HG03097 (cell line): ENCODE measurements around the gene NPR2.
A peak's percentile ranks its signal among the peaks of the same experiment; 100 is the strongest.

Source experiments
- ATAC-seq: cut with Tn5 transposase; IDR thresholded peaks from one replicate; pipeline ENCODE4 v1.9.1; 2021; ENCODE audit not compliant: unreplicated experiment, low FRiP score

NPR2 gene

DNA sequence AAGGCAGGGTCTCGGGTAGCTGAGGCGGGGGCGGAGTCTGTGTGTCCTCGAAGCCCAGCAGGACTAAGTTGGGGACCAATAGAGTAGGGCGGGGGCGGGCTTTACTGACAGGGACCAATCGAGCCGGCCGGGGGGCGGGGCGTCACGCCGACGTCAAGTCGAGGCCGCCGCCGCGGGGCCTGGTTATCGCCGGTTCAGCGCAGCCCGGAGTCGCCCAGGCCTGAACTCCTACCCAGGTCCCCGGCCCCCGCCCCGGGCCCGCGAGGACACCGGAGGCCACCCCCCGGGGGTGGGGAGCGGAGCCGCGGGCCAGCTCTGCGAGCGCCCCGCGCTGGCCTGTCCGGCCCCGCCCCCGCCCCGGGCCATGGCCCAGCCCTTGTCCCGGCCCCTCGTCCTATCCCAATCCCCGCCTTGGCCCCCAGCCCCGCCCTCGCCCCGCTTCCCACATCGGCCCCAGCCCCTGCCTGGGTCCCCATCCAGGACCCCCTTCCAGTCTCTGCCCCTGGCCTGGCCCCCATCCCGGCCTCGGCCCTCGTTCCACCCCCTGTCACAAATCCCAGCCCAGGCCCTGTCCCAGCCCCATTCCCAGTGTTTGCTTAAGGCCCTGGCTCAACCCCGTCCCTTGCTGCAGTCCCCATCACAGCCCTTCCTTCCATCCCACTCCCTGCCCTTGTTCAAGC is 37.8 kb downstream of the NPR2 start, which contains the start of gene TMEM8B:
TMEM8B (plus strand) TSS at position 145 of the 680 bp plus-strand sequence; CDS start at position 365, 220 bp downstream.
- peak; percentile 57 for ATAC-seq

- no peak for ATAC-seq
Measured at GRCh38 chr9:35829764-35830096, 38.3 kb downstream of the NPR2 start.

DNA sequence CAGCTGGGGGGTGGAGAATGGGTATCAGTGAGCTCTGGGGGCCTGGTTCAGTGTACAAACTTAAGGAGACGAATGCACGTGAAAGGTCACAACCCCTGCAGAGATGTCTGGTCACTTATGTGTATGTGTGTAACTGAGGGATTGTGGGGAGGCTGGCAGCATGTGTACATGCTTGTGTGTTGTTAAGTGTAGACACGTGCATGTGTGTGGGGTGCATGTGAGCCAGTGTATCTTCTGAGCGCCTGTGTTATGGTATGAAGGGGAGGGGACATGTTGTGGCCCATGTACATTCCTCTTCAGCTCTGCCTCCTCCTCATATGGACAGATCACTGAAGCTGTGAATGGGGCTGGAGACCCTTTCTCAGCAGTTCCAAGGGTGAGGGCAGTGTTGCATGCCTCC is 39.6 kb downstream of the NPR2 start:
- ATAC-seq = no peak

- ATAC-seq = no peak
Measured at GRCh38 chr9:35832814-35833213, 41.4 kb downstream of the NPR2 start.

DNA sequence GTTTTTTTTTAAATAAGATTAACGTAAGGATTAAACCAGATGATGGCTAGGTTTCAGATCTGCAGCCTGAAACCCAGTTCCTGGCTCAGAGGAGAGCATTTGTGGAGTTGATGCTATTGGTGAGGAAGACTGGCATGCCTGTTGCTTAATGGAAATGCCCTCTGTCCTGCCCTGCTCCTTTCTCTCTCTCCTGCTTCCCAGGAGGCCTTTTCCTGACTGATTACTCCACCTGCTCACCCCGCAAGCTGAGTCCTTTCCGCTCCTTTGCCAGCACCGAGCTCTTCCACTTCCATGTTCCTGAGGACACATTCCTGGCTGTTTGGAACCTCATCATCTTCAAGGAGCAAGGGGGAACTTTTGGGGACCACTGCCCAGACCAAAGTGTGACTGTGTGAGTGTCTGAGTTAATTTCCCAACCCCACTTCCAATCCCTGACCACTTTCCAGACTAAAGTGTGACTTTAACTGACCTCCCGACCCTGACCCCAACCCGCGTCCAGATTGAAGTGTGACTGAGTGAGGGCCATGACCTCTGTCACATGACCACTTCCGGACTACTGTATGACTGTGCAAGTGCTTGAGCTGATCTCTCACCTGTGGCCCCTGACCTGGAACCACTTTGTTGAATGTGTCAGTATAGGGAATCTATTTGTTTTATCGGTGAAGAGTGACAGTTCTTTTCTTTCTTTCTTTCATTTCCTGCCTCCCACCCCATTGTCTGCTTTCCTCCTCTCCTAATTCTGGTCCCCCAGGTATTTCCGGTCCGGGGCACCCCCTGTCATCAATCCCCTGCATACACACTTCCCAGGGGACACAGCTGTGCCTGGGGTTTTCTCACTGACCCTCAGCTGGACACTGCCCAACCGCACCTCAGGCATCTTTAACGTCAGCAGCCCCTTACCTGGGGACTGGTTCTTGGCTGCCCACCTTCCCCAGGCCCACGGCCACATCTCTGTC is 43.1 kb downstream of the NPR2 start:
- no peak for ATAC-seq

DNA sequence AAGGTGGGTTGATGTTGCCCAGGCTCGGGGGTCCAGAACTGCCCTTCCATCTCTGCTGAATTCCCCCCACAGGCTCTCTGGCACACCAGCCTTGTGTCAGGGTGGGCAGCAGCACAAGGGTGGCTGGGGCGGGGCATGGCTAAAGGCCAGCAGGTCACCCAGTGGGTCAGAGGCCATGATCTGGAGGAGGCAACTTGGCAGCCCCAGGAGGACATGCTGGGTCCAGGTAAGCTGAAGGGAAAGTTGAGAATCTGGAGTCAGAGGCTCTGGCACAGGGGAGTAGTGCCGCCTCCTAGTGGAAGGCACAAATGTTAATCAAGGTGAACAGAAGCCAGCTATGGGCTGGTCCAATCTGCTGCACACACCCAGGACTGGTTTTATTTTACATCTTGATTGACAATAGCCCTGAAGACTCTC is 43.8 kb downstream of the NPR2 start:
- ATAC-seq = no peak

GRCh38 chr9:35835766-35836165 is 44.4 kb downstream of the NPR2 start:
- no peak for ATAC-seq

GRCh38 chr9:35836595-35836994 is 45.2 kb downstream of the NPR2 start:
- no peak for ATAC-seq

DNA sequence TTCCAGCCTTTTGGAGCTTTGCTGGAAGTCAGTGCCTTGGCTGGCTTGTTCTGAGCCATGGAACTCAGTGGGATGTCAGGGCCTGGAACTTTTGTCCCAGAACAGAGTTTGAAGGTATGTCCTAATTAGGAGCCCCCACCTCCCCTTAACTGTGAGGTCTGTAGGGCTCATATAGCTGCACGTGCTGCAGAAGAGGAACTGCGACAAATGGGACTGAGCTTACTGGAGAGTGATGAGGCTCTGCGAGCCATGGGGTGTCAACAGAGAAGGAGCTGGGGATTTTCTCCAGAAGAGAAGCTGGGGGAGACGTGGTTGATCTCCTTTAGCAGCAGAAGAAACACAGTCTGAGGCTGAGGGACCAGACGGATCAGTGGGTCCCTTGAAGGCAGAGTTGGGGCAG is 48.5 kb downstream of the NPR2 start:
- no peak for ATAC-seq

DNA sequence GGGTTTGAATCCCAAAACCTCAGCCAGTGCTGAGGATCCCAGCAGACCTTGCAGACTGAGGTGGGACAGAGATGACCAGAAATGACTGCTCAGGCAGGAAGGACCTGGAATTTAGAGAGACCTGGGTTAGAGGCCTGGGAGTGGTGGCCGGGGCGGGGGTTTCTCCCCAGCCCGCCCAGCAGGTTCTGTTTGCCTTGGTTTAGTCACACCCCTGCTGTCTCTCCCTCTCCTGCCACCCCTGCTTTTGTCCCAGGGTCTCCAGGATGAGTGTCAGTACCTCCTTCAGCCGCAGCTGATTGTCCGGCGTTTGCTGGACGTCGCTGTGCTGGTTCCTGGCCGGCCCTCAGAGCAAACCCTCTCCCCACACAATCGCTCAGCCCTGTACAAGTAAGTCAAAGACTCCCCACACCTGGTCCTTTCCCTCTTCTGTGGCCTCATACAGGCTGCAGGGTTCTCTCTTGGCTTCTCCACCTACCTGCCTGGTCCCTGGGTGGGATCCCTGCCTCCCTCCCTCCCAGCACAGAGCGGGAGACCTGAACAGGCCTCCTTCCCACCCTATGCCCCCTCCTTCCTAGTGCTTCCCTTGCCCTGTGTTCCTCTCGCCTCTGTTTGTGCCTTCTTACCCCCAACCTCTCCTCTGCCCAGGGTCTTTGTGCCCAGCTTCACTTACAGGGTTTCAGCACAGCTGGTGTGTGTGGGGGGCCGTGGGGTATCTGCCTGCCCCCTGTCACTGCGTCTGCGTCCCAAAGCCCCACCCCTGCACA is 49.7 kb downstream of the NPR2 start:
- ATAC-seq = no peak

GRCh38 chr9:35841645-35841900 is 50.2 kb downstream of the NPR2 start:
- ATAC-seq = no peak

DNA sequence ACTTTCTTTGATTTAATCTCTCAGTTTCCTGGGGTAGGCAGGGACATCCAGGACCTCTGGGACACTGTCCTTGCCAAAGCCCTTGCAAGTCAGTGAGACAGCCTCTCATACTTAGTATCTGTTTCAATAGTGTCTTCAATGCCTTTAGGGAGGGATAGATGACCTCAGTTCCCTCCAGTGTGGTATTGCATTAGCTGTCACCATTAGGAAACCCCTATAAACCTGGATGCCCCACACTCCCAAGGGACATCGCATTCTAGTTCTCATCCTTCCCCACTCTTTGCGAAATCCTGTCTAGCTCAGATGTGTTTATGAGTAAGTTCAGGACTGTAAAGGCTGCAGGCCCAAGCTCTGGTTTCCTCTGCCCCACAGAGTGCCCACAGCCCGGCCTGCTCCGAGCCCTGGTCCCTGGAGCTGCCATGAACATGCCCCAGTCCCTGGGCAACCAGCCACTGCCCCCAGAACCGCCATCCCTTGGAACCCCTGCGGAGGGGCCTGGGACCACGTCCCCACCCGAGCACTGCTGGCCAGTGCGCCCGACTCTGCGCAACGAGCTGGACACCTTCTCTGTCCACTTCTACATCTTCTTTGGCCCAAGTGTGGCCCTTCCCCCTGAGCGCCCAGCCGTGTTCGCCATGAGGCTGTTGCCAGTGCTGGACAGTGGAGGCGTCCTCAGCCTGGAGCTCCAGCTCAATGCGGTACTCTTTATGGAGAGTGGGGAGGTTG is 50.8 kb downstream of the NPR2 start:
- ATAC-seq = no peak

- ATAC-seq = peak; percentile 40
Measured at GRCh38 chr9:35842795-35843194, 51.4 kb downstream of the NPR2 start.

DNA sequence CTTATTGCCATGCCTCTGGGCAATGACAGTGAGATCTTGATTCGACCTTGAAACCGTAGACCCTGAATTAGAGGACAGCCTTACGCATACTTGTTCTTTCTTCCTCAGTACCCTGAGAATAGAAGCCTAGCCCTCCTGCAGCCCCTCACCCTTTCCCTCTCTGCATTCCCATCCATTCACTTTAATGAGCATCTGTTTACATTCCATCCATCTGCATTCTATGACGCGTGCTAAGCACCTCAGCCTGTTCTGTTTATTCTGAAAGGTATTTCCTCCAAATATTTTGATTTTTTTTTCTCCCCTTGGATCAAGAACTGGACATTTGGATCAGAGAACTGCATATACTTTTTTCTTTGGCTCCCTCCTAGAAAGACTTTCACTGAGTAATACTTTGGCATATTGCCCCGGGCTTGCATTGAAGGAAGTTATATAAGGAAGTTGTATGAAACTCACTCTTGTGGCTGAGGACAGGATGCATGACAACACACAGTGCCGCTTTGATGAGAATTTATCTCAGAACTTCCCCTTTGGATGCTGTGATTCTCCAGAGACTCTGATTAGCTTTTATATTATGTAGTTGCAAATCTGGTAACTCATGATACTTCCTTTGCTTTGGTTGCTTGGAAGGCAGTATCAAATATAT is 53.4 kb downstream of the NPR2 start:
- no peak for ATAC-seq

DNA sequence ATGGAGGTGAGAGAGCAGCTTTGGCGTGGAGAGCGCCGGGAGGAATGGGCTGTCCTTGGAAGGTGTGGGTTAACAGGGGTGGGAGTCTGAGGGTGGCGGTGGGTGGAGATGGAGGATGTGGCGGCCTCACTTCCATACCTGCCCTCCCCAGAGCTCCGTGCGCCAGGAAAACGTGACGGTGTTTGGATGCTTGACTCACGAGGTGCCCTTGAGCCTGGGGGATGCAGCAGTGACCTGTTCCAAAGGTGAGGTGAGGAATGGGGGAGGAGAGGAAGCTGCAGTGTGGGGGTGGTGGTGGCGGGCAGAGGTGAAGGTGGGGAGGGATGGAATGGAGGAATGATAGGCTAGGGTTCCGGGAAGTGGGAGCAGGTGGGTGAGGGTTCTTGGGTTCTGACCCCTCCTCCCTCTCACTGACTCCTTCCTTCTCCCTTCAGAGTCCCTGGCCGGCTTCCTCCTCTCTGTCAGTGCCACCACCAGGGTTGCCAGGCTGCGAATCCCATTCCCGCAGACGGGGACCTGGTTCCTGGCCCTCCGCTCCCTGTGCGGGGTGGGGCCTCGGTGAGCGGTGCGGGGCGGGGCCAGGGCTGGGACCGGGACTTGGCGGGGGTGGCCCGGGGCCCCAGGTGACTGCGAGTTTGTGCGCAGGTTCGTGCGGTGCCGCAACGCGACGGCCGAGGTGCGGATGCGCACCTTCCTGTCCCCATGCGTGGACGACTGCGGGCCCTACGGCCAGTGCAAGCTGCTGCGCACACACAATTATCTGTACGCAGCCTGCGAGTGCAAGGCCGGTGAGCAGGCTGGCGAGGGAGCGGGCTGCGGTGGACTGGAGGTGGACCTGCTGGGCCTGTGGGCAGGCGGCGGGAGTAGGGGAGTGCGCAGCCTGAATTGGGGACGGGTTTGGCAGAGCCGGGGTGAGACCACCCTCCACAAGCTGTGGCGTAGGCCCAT is 54.7 kb downstream of the NPR2 start:
- ATAC-seq = no peak

- peak; percentile 79 for ATAC-seq
Measured at GRCh38 chr9:35847792-35848572, 56.6 kb downstream of the NPR2 start.

- ATAC-seq = no peak
Measured at GRCh38 chr9:35852267-35852815, 61.0 kb downstream of the NPR2 start.
